ENCODE measurements around the gene SLC5A9. TPM values are rescaled to one million over a fixed set of nuclear protein-coding genes. Genes with fewer than 3 reads are reported as not detected.

SLC5A9 gene
- total and polyA plus RNA-seq, 9 of the 15 experiments (the other 6 are each of a cell fraction or from before 2014, with no cell fraction given): not detected

- TF ChIP-seq ELK3 (CRISPR knock-in tag; IDR thresholded peaks at IDR 0.05) (no peak), NR2C1 (IDR thresholded peaks at IDR 0.05) (no peak), NR2C1 (tag; IDR thresholded peaks at IDR 0.05) (no peak), RAD21 (CRISPR knock-in tag; conservative IDR thresholded peaks at IDR 0.05 in 1 of 2, IDR thresholded peaks at IDR 0.05 in 1 of 2) (peak; percentile 64 to 78), ZNF311 (CRISPR knock-in tag; IDR thresholded peaks at IDR 0.05) (no peak), CTCF (IDR thresholded peaks at IDR 0.05 in 2 of 3, conservative IDR thresholded peaks at IDR 0.05 in 1 of 3; ENCODE audit: insufficient read depth in 2 of 3, low read depth in 1 of 3, low read length in 3 of 3) (peak; percentile 43 to 78 (median 73); a peak in 5 of 6 replicates), IRF1 (CRISPR knock-in tag; IDR thresholded peaks at IDR 0.05; ENCODE audit: borderline replicate concordance) (no peak)
- TF ChIP-seq, protein P1, sequence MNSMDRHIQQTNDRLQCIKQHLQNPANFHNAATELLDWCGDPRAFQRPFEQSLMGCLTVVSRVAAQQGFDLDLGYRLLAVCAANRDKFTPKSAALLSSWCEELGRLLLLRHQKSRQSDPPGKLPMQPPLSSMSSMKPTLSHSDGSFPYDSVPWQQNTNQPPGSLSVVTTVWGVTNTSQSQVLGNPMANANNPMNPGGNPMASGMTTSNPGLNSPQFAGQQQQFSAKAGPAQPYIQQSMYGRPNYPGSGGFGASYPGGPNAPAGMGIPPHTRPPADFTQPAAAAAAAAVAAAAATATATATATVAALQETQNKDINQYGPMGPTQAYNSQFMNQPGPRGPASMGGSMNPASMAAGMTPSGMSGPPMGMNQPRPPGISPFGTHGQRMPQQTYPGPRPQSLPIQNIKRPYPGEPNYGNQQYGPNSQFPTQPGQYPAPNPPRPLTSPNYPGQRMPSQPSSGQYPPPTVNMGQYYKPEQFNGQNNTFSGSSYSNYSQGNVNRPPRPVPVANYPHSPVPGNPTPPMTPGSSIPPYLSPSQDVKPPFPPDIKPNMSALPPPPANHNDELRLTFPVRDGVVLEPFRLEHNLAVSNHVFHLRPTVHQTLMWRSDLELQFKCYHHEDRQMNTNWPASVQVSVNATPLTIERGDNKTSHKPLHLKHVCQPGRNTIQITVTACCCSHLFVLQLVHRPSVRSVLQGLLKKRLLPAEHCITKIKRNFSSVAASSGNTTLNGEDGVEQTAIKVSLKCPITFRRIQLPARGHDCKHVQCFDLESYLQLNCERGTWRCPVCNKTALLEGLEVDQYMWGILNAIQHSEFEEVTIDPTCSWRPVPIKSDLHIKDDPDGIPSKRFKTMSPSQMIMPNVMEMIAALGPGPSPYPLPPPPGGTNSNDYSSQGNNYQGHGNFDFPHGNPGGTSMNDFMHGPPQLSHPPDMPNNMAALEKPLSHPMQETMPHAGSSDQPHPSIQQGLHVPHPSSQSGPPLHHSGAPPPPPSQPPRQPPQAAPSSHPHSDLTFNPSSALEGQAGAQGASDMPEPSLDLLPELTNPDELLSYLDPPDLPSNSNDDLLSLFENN (IDR thresholded peaks at IDR 0.05; ENCODE audit: low read depth in 2 of 2, low read length in 2 of 2): no peak
- TF ChIP-seq, protein P2, sequence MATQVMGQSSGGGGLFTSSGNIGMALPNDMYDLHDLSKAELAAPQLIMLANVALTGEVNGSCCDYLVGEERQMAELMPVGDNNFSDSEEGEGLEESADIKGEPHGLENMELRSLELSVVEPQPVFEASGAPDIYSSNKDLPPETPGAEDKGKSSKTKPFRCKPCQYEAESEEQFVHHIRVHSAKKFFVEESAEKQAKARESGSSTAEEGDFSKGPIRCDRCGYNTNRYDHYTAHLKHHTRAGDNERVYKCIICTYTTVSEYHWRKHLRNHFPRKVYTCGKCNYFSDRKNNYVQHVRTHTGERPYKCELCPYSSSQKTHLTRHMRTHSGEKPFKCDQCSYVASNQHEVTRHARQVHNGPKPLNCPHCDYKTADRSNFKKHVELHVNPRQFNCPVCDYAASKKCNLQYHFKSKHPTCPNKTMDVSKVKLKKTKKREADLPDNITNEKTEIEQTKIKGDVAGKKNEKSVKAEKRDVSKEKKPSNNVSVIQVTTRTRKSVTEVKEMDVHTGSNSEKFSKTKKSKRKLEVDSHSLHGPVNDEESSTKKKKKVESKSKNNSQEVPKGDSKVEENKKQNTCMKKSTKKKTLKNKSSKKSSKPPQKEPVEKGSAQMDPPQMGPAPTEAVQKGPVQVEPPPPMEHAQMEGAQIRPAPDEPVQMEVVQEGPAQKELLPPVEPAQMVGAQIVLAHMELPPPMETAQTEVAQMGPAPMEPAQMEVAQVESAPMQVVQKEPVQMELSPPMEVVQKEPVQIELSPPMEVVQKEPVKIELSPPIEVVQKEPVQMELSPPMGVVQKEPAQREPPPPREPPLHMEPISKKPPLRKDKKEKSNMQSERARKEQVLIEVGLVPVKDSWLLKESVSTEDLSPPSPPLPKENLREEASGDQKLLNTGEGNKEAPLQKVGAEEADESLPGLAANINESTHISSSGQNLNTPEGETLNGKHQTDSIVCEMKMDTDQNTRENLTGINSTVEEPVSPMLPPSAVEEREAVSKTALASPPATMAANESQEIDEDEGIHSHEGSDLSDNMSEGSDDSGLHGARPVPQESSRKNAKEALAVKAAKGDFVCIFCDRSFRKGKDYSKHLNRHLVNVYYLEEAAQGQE (IDR thresholded peaks at IDR 0.05; ENCODE audit: borderline replicate concordance): 0 out of 2 replicates have a peak, but pooled peaks have one; percentile 14
- TF ChIP-seq, protein P2 (CRISPR knock-in tag; IDR thresholded peaks at IDR 0.05; ENCODE audit: low read depth): no peak
These were observed 14.4 kb downstream of the SLC5A9 start (continued) for GRCh38 chr1:48236716-48237470.
